NCI-H1048 (cell line): ENCODE measurements around the gene ANKS1A.
"Not testable (repeated sequence)": the region's sequence is repeated elsewhere in the genome, so short reads cannot be mapped to it uniquely, and the experiment has no call there.

Experiments
- DNase-seq: peaks from one replicate; lab custom pipeline; 2025; lab: John Stamatoyannopoulos, UW

Gene ANKS1A

DNA sequence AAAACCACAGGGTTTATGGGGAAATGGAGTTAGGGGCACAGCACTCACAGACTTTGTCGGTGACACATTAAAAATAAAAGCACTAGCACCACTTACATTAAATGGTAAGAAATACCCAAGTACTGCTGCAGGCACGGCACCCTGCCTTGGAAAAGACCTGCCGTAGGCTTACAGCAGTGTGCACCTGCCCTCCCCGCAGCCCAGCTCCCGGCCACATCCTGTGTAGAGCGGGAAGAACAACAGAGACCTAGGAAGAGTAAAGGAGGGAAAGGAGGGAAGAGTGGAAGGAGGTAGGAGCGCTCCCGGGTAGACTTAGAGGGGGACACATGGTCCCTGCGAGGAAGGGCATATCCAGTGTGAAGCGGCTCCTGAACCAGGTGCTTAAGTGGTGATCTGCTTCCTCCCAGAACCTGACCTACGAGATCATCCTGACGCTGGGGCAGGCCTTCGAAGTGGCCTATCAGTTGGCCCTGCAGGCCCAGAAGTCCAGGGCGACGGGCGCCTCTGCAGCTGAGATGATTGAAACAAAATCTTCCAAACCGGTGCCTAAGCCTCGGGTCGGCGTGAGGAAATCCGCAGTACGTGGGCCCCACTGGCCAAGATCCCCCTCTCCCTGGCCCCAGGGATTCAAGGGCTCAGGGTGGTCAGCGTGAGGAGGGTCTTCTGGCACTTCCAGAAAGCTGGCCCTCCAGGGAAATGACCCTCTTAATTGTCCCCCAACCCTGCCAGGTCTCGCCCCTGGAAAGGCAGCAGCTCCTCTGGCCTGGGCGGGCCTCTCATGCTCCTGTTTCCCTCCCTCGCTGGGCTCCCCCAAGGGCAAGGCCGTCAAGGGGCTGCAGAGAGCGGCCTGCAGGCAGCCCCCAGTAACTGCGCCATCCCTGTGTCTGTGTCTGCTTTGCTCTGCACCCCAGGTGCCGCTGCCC lies 196.6 kb downstream of the ANKS1A start:
- no peak for DNase-seq

DNA sequence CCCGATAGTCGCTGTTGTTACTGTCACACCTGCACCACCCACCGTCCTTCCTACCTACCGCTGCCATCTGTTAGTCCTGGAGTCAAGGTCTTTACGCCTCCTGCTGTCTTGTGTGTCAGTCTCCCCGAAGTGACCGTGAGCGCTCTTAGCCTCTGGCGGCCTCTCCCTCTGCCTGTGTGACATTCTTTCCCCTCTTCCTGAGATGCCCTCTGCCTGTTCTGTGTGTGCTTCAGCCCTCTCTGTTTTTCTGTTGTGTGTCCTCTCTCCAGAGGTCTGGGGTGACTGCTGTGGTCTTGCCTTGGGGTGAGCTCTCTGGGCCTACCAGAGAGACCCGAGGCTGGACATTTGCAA lies 197.2 kb downstream of the ANKS1A start:
- no peak for DNase-seq

DNA sequence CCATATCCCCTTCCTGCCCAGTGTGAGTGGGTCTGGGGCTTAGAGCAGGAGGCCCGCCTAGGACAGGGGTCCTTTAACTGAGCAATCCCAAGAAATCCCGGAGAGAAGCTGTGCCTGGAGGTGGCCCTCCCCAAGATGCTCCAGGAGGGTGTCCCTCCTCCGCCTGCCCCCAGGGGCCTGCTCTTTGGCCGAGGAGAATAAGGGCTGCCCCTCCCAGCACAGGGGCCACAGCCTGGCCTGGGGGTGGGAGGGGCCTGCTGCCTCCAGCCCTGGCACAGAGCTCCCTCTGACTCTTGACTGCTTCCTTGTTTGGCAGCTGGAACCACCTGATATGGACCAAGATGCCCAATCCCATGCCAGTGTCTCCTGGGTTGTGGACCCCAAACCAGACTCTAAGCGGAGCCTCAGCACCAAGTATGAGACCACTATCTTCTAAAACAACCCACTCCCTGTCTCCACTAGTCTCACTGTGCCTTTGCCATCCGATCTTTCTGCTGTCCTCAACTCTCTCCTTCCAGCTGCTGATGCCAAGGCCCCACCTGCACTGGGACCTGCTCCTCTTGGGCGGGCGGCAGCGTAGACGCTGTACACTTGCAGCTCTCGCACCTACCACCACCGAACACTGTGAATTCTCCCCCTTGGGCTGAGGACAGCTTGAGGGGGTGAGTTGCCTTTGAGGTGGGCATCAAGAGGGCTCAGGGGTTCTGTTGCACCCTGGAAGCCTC lies 197.7 kb downstream of the ANKS1A start:
- no peak for DNase-seq

DNA sequence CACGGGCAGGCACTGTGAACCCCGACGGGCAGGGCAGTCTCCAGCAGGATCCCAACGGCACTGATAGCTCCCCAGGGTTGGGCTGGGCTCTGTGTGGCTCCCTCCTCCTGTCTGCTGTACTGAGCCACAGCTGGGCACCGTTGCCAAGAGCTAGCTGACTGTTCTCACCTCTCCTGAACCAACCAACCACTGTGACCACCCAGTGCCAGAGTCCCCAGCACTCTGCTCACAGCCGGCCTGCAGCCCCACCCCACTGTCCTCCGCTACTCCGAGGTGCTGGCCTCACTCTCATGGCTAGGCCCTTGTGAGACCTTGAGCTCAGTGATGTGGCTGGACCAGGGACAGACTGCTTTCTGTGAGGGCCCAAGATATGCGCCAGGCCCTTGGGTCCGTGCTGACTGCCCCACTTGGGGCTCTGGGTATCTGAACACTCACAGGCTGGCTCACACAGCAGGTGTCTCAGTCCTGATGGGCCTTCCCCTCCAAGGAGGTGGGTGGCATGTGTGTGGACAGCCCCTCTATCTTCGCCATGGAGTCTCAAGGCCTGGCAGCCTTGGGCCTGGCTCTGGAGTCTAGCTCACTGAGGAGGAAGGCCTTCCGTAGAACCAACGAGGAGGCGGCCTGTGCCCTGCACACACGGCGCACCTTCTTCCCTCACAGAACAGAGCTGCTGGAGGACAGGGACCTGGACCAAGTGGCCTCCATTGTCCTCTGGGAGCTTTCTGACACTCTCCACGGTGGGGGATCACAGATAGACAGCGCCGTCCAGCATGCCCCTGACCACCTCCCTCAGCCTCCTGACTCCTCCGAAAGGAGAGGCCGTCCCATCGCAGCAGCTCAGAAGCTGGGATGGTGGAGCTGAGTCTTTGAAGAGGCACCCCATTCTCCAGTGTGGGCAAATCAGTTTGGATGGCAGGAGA lies 198.6 kb downstream of the ANKS1A start:
- no peak for DNase-seq

DNA sequence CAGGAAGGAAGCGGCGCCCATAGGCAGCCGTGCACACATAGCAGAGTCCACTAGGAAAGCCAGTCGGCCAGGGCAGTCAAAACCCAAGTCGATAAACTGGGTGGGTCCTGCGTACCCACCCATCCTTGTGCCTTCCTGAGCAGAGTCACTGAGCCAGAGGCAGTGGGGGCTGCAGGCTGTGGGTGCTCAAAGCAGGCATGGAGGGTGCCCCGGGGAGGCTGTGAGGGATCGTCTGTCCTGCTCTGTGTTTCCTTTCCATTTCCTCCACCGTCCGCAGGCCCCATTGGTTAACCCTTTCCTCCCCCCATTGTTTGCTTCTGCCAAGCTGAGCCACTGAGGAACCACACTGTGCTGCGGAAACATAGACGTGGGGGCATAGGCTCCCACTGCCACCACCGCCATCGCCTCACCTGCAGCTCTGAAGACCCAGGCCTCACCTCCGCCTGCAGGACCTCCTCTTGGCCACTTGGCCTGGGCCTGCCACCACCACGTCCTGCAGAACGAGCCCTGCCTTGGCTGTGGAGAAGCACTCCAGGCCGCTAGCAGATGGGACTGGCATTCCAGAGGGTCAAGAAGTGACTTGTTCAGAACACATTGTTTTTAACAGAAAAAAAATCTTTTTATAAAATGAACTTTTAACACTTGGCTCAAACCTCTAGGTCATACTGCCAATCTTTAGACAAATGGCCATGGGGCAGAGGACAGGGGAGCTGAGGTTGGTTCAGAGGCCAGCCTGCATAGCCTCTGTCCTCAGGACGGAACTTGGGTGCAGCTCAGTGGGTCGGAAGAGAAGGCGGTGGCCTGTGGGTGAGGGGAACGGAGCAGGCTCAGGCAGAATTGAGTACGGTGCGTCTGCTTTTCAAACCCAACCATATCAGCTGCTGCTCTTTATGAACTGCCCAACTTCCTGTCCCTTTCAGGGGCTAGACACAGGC lies 199.5 kb downstream of the ANKS1A start:
- DNase-seq = no peak

DNA sequence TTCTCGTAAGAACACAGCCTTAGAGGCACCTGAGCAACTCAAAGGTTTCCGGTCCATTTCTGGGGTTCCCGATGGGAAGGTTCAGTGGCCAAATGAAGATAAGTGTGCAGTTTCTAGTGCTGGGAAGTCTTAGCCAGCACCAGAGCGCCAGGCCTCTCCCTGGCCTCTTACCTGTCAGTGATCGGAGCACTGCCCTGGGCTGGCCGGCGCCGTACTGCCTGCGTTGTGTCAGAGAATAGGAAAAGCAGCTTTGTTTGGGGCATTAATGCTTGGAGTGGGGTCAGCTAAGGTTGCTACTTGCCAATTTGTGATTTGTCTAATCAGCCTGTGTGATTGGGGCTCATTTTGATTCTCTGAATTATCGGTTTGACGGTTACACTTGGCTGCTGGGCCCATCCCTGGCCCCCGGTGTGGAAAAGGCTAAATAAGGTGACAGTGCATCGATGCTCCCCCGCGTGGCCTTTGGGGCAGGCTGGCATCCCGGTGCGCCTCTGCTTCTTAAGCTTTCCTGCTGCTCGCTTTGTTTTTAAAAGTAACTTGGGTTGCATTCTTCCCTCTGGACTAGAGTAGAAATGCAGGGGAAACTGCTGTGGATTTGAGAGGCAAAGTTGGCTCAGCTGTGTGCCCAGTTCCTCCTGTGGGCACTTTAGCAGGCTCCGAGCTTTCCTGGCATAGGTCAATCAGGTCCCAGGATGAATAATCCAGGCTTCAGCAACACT lies 200.3 kb downstream of the ANKS1A start:
- no peak for DNase-seq

DNA sequence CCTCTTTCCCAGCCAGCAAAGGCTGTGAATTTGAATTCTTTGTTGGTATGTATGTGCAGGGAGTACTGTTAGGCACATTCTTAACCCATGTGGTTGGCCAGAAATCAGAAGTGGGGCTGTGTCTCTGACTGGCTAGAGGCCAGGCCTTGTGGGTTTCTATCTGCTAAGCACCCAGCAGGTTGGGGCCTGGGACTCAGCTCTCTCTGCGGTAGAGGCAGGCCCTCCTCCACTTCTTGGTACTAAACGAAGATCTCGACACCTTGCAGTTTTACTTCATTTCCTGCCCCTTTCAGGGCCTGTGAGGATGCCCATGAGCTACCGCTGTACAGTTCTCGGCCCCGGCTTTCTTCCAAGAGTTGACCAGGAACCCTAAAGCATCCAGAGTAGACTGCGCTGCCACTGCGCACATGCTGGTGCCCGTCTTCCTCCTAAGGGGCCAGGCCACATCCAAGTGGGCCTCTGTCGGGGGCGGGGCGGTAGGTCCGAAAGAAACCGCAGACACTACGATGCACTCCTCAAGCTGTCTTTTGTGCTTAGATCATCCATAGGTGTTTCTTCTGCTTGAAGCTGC lies 201.0 kb downstream of the ANKS1A start:
- DNase-seq = no peak

DNA sequence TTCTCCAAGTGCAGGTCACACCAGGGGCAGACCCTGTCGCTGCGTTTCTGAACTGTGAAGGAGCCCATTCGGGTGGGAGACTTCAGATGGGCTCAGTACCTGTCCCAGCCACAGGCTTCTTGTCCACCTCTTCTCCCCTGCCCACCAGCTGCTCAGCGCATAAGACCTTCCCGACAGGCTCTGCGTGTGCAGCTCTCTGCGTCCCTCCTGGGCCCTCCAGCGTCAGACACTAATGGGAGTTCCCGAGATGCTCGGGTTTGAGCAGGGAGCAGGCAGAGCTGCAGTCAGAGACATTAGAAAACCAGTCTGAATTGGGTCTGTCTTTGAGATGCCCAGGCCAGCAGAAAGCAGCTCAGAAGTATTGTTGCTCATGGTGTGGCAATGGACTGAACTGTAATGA lies 201.7 kb downstream of the ANKS1A start:
- DNase-seq = no peak

DNA sequence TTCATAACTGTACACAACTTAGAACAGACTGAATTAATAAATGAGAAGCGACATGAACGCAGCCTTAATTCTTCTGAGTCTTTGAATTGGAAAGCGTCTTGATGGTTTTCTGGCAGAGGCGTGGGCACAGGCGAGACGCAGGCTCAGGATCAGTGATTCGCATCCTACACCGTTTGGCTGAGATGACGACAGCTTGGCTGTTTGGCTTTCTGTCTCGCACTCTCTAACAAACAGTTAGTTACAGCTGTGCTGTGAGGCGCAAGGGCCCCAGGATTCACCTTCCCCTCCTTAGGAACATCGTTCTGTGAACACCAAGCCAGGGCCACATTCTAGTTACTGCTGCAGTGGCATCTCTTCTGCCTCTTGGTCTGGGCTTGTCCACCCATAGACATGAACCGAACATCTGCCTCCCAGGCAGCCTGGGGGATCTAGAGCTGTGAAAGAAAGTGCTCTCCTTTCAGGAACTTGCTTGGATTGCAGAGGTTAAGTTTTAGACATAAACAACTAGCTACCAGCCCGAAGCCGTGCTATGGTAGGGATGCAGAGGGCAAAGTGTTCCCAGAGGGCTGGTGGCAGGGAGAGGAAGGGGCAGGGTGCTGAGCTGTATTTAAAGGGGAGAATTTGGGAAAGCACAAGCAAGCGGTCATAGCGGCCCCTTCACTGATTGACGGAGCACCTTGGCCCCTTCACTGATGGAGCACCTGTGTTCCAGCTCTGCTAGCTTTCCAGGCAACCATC lies 202.5 kb downstream of the ANKS1A start:
- no peak for DNase-seq

DNA sequence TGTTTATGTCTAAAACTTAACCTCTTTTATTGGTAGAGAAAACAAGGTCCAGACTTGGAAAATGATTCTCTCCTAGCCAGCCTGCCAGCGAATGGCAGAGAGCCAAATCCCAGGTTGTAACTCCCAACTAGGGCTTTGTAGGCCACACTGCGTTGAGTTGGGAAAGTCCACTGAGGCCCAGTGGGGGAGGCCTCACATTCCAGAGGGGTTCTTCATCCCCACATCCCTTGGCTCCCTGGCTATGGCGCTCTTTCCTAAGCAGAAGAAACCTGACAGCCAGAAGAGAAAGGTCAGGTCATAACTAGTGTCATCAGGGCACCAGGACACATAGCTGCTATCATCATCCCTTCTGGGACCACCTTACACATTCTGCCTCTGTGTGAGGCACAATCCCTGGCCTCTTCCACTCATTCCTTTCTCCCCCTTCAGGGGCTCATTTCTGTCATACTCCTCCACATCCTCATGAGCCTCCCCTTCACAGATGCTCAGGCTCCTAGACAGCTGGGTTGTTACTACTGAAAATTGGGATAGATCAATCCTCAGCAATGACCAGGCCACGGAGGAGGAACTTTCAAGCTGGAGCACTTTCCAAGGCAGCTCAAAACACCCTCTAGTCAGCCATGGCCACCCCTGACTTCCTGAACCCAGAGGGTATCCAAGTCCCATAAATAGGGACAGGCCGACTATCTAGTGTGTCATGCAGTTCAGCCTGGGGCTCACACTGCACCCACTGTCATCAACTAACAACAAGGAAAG lies 203.5 kb downstream of the ANKS1A start:
- DNase-seq = no peak

DNA sequence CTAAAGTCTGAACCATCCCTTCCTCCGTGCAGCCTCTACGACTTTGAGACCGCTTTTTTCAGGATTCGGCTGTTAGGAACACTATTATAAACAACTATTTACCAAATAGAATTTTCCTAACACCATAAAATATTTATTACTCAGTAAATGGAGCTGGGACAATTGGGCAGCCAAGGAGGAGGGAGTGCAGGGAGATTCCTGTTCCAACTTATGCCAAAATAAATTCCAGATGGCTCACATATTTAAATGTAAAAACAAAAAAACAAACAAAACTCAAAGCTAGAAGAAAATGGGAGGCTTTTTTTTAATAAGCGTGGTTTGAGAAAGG lies 204.0 kb downstream of the ANKS1A start:
- DNase-seq = no peak

DNA sequence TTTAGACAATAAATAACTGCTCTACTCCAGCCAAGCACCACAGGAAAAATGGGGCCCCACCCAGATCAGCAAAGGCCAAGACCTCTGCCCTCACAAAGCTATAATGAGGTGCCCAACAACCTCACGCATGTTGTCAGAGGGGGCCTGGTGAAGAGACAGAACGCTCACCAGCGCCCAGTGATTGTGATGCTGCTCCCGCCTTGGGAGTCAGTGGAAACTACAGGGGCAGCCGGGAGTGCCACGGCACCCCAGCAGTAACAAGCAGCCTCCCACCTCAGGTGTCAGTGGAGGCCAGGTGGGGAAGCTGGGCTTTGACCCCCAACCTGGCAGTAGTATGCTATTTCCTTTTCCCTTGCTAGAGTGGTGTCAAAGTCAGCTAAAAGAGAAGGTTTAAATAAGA lies 204.7 kb downstream of the ANKS1A start:
- no peak for DNase-seq

DNA sequence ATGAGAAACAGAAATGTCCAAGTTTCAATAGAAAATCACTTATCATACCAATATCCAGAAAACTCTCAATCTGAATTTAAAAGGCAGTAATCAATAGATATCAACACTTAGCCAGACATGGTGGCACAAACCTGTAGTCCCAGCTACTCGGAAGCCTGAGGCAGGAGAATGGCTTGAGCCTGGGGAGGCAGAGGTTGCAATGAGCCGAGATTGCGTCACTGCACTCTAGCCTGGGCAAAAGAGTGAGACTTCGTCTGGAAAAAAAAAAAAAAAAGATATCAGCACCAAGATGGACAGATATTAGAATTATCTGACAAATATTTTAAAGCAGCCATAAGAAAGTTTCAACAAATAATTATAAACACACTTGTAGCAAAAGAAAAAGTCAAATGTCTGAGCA lies 205.1 kb downstream of the ANKS1A start:
- no peak for DNase-seq

DNA sequence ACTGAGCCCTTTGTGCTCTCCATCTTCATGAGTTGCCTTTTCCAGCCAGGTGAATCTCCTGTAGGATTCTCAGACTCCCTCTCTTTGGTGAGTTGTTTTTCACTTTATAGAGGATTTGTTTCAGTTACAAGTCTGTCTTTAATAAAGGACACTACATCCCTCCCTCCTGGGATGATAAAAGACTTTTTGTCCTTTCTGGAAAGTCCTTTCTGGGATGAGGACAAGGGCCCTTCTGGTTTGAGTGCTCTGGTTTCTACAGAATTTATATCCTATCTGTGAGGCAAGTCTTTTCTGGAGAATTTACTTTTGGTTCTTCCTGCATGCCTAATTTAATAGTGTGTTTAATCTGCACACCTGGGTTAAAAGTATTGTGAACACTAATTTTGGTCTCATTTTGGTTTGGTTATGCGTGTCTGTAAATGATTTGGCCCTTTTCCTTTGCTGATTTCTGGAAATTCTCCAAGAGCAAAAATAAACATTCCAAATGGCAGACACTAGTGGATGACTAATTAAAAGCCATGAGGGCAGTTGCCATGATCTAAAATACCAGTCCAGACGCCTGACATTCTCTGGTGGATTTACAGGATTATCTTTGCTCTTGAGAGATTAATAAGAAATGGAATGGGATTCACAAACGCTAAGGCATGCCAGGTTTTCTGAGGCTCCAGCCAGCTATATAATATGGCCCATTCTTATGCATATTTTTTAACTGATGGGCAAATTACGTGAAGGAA lies 207.2 kb downstream of the ANKS1A start:
- DNase-seq = no peak

DNA sequence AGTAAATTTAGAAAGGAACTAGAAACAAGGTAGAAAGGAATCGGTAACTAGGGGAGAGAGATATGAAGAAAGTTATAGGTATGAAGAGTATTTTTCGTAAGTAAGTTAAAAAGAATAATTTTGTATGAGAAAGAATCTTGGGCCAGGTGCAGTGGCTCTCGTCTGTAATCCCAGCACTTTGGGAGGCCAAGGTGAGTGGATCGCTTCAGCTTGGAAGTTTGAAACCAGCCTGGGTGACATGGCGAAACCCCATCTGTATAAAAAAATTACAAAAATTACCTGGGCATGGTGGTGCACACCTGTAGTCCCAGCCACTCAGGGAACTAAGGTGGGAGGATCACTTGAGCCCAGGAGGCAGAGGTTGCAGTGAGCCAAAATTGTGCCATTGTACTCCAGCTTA lies 210.1 kb downstream of the ANKS1A start:
- no peak for DNase-seq

DNA sequence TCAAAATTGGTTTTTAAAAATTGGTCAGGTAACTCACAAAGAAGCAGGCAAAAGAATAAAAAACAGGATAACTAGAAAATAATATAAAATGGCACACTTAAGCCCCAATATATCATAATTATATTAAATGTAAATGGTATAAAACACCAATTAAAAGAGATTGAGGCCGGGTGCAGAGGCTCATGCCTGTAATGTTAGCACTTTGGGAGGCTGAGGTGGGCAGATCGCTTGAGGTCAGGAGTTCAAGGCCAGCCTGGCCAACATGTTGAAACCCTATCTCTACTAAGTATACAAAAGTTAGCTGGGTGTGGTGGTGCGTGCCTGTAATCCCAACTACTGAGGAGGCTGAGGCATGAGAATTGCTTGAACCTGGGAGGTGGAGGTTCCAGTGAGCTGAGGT lies 216.0 kb downstream of the ANKS1A start:
- no peak for DNase-seq

DNA sequence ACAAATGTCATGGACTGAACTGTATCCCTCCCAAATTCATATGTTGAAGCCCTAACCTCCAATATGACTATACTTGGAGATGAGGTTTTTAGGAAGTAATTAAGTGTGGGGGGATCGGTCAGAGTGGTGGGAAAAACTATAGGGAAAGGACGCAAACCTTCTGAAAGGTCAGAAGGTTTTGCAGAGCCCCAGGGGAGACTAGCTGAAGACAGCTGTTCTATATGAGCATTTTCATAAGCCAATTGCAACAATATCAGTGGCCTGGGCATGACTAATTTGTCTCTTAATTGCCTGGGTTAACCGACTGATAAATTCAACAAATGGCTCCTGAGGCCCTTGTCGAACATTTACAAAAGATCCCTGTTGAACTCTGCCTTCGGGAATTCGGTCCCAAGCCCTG lies 217.0 kb downstream of the ANKS1A start:
- not testable (repeated sequence) for DNase-seq

DNA sequence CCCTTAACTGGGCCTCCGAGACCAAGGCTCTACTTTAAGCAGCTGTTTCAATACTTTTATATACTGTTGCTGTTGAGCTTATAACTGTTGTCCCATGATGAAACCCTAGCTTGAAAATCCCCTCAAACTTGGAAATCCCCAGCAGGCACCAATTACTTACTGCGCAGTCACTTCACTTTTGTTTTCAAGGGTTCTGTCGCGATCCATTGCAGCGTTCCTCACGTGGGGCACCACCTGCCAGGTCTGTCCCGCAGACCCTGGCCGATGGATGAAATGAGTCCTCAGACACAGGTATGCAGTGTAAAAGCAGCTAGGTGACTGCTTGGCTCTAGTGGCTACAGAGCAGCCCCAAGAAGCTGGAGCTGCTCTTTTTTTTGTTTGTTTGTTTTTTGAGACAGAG lies 218.2 kb downstream of the ANKS1A start:
- DNase-seq = not testable (repeated sequence)
